HG03103 (cell line): ENCODE data around the gene SMARCC2.
"Not testable (repeated sequence)": the region's sequence is repeated elsewhere in the genome, so short reads cannot be mapped to it uniquely, and the experiment has no call there.

Experiments used
- ATAC-seq: cut with Tn5 transposase; IDR thresholded peaks from one replicate; pipeline ENCODE4 v1.9.1; 2021; ENCODE audit warnings: low read depth; ENCODE audit not compliant: unreplicated experiment

SMARCC2 gene

DNA sequence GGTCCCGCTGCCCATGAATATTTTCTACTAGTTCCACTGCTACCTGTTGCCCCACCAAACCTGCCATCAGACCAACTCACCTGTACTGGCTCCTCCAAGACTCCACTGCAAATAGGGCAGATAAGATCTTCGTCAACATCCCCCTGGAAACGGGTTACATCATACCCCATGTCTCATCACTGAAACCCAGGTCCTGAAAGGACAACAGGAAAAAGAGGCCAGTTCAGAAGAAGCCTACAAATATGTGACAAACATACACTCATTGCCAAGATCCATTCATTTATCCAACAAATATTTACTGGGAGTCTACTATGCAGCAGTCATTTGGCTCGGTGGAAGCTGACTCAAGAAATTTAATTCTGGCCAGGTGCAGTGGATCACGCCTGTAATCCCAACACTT lies 24.6 kb upstream of the SMARCC2 start:
- ATAC-seq: no peak

- no peak for ATAC-seq
These were observed 23.1 kb upstream of the SMARCC2 start for GRCh38 chr12:56212361-56212760.

DNA sequence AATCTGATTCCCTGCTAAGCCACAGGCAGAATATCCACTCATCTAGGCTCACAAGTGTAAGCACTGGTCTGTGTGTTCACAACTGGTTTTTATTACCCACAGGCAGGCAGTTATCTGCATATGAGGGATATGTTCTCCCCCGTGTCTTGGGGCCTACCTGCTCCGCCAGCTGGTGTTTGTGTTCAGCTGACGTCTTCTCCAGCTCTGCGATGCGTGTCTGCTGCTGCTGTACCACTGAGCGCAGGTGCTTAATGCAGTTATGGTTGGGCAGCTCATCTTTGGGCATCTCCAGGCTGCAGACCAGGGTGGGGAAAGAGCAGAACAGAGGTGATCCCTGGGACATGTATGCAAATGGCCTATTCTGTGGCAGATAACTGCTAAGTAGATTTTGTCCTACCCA lies 18.7 kb upstream of the SMARCC2 start:
- ATAC-seq: no peak

DNA sequence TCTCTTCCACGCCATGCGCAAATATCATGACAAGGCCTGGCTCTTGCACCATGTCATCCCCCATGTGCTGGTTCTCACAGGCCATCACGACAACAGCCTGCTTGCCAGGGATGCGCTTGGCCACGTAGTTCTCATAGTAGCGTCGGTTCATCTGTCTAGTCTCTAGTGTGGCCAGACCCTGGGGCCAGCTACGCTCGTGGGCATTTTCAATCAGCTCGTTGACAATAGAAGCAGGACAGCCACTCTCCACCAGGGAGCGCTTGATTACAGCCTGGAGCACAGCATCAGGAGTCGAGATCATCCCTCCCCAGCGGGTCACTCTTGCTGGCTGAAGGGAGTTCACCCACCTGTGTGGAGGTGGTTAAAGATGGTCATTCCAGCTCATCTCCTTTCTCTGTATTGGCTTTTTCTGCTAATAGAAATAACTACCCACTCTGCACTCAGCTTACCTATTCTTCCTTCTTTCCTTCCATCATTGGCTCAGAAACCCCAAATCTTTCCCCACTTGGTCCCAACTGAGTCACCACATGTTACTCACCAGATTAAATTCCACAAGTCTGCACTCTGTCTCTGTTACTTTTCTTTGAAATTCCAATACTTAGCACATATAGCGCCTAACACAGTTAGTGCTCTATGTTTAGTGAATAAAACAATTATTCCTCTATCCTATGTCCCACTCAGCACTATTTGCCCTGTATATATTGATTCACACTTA lies 17.3 kb upstream of the SMARCC2 start:
- no peak for ATAC-seq

- no peak for ATAC-seq
These were observed 16.2 kb upstream of the SMARCC2 start for GRCh38 chr12:56205445-56205844.

GRCh38 chr12:56204275-56204674 lies 15.0 kb upstream of the SMARCC2 start:
- ATAC-seq: no peak

- no peak for ATAC-seq
These were observed 13.6 kb upstream of the SMARCC2 start for GRCh38 chr12:56202838-56203237.

DNA sequence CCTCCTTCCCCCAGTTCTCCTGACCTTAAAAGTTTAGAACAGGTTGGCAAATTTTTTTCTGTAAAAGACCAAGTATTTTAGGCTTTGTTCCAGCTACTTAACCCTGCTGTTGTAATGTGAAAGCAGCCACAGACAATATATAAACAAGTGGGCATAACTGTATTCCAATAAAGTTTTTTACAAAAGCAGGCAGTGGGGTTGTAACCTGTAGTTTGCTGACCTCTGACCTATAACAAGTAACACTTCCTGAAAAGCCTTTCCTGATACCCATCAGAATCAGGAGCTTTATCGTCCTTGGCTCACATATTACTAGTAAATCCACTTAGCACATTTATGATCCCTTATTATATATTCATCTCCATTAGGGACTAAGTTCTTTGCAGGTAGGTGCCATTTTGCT lies 13.1 kb upstream of the SMARCC2 start:
- no peak for ATAC-seq

- ATAC-seq: no peak
These were observed 9.6 kb upstream of the SMARCC2 start for GRCh38 chr12:56198836-56199235.

DNA sequence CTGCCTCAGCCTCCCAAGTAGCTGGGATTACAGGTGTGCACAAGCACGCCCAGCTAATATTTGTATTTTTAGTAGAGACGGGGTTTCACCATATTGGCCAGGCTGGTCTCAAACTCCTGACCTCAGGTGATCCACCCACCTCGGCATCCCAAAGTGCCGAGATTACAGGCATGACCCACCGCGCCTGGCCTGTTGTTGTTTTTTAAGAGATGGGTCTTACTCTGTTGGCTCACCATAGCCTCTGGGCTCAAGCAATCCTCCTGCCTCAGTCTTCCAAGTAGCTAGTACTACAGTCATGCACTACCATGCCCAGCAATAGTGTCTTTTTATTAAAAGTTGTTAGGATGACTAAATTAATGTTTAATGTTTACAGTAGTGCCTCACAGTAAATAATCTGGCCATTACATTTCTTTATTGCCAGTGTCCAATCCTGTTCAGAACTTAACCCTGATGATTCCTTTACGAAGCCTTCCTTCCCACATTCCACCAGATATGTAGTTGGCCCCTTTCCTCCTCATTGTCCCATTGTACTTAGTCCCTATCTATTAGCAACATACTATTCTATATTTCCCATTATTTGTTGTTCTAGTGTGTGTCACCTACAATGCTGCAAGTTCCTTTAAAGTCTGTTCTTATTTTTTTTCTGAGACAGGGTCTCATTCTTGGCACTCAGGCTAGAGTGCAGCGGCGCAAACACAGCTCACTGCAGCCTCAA lies 8.8 kb upstream of the SMARCC2 start:
- ATAC-seq: no peak

- ATAC-seq: not testable (repeated sequence)
These were observed 7.7 kb upstream of the SMARCC2 start for GRCh38 chr12:56196818-56197550.

- no peak for ATAC-seq
These were observed 3.8 kb upstream of the SMARCC2 start for GRCh38 chr12:56193025-56193578.

GRCh38 chr12:56192582-56192981 lies 3.3 kb upstream of the SMARCC2 start:
- ATAC-seq: no peak

DNA sequence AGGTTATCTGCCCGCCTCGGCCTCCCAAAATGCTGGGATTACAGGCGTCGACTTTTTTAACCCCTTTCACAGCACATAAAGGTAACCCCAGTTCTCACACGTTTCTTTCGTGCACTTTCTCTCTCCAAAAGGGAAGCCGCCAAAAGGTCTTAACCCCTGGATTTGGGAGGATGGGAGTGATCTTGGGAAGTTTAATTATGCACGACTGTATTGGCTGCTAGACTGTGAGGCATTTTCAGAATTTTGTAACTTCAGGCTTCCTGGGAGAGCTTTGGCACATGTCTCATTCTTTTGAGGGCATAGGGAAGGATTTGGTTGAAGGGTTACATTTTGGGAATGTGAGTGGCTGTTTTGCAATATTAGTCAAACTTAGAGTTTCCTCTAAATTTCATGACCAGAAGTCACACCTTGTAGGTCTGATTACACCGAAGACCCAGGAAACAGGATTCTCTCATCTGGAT lies 1.4 kb upstream of the SMARCC2 start:
- no peak for ATAC-seq

DNA sequence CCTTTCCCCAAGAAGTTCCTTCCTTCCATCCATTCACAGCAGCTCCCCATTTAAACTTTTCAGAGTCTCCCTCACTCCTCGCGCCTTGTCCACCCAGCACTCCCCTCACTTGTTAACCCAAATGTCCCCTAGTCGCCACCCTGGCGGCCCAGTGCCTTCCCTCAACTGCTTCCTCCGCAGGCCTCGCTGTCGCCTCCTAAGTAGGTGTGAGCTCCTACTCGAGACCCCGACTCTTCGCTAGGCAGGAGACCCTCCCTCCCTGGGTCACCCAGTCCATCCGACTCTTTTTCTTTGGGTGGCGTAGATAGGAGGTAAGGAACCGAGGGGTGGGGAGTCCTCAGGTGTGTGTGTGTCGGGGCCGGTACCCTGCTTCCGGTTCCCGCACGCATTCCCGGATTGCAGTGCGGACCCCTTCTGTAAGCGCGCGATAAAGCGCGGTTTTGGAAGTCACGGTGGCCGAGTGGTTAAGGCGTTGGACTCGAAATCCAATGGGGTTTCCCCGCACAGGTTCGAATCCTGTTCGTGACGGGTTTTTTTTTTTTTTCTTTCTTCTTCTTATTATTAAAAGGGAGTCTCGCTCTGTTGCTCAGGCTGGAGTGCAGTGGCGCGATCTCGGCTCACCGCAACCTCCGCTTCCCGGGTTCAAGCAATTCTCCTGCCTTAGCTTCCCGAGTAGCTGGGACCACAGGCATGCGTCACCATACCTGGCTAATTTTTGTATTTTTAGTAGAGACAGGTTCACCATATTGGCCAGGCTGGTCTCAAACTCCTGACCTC lies 823 bp upstream of the SMARCC2 start:
- peak; percentile 34 for ATAC-seq

DNA sequence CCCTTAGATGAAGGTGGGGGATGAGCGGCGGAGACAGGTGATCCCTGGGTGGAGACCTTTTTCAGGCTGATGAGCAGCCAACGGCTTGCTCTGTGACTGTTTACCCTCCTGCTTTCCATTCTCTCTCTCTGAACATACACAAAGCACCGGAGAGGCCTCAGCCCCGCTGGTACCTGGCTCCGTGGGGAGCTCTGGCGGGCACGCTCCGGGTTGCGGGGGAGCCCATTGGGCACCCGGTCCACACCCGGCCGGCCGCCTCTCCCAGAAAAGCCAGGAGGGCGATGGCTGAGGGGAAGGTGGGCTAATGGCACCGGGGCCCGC lies 545 bp downstream of the SMARCC2 start:
- ATAC-seq: no peak

GRCh38 chr12:56188131-56188777 lies 1.0 kb downstream of the SMARCC2 start:
- ATAC-seq: no peak

DNA sequence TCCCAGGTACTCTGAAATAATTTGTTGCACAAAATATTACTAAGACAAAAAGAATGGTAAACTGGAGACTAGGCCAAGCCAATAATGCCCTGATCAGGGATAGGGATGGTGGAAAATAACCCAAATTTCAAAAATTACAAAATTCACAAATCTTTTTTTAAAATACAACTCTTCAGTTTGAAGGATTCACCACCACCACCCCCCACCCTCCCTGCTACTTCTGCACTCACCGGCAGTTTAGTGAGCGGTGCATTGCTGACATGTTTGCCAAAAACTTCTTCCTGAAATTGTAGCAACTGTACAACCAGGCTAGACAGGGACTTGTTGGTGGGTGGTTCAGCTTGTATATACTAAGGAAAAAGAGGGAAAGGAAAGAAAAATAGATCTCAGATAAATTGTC lies 2.3 kb downstream of the SMARCC2 start:
- ATAC-seq: no peak

DNA sequence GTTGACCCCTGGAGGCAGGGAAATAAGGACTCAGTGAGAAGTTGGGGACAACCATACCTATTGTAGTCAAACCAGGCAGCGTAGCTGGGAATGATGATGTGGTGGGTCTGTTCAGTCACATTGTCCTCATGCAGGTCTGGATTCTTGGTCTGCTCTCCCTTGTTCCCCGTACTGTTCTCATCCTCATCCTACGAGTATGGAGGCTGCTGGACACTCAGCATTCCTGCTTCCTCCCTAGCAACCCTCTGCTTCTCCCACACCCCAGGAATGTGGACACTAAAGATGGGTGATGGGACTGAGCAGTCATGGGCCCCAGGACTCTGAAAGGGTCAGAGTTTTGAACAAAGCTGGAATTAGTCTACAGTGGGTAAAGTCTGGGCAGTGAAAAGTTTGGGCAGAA lies 10.9 kb downstream of the SMARCC2 start:
- ATAC-seq: no peak

DNA sequence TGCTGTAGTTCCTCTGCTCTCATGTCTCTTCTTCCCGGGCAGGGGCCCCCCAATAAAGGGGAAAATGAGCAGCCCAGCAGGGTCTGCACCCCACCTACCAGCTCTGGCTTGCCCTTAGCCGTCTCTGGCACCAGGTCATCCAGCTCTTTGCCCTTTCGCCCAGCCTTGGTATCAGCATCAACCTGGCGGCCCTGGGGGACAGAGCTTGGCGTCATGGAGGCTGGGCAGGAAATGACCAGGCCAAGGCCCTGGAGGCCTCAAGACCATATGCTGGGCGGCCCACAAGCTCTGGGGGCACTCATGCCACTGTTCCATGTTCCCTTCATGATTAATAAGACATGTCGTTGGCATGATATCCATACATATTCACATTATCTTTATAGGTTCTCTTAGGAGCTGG lies 16.4 kb downstream of the SMARCC2 start:
- no peak for ATAC-seq
